GM12892 (cell line): ENCODE data around the gene MOV10.

ENCODE experiments used
- POLR2A ChIP-seq: IDR thresholded peaks from 2 replicates; pipeline ENCODE4 v1.6.1; 2011; ENCODE audit warnings: low read depth, low read length, control low read depth
- POLR2AphosphoS5 ChIP-seq: IDR thresholded peaks from 2 replicates; pipeline ENCODE4 v1.6.1; 2011; ENCODE audit warnings: low read depth, low read length, control low read depth

GRCh38 chr1:112714313-112715263 lies 40.1 kb downstream of the MOV10 start:
- TF ChIP-seq POLR2A (no peak), POLR2AphosphoS5 (no peak)
